22Rv1 (cell line): ENCODE measurements around the gene OXNAD1.

Source experiments
- ZFX ChIP-seq: fragments of 450-650 bp; IDR thresholded peaks from 2 replicates; pipeline ENCODE4 v1.6.1; 2017; ENCODE audit warnings: antibody characterized with exemption, borderline replicate concordance
- TF ChIP-seq, protein P1 (sequence below): fragments of 450-650 bp; IDR thresholded peaks from 2 replicates; pipeline ENCODE4 v1.5.1; 2017; ENCODE audit warnings: mild to moderate bottlenecking

DNA sequence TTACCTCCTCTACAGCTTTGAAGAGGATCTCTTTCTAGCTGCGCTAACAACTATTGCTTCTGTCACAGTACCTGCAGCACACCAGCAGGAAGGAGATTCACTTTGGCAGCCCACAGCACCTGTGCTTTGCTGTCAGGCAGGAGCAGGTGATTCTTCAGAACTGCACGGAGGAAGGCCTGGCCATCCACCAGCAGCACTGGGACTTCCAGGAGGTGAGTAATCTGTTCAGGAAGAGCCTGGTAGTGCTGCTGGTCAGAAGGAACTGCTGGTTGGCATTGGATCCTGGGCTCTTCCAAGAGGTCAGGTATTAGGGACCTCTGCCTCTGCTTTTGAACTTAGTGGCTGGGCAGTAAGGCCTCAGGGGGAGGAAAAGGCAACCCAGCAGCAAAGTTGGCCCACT lies 42.5 kb upstream of the OXNAD1 start:
- TF ChIP-seq, protein P1, sequence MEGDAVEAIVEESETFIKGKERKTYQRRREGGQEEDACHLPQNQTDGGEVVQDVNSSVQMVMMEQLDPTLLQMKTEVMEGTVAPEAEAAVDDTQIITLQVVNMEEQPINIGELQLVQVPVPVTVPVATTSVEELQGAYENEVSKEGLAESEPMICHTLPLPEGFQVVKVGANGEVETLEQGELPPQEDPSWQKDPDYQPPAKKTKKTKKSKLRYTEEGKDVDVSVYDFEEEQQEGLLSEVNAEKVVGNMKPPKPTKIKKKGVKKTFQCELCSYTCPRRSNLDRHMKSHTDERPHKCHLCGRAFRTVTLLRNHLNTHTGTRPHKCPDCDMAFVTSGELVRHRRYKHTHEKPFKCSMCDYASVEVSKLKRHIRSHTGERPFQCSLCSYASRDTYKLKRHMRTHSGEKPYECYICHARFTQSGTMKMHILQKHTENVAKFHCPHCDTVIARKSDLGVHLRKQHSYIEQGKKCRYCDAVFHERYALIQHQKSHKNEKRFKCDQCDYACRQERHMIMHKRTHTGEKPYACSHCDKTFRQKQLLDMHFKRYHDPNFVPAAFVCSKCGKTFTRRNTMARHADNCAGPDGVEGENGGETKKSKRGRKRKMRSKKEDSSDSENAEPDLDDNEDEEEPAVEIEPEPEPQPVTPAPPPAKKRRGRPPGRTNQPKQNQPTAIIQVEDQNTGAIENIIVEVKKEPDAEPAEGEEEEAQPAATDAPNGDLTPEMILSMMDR, result no peak
- TF ChIP-seq ZFX, result no peak
